ENCODE data around the gene BST2. TPM values are rescaled to one million over a fixed set of nuclear protein-coding genes. Genes with fewer than 3 reads are reported as not detected.
"Not testable (repeated sequence)": the region's sequence is repeated elsewhere in the genome, so short reads cannot be mapped to it uniquely, and the experiment has no call there.

Gene BST2
- total RNA-seq, 1 donor from 2014 or later, result 18.6 TPM

- TF ChIP-seq CTCF (conservative IDR thresholded peaks at IDR 0.05; ENCODE audit: low read depth, low read length), result no peak
- H3K4me3 ChIP-seq (ENCODE audit: low read depth, low read length), result no peak overlapping the region
- DNase-seq (ENCODE audit: low read depth), result no peak
These were observed 35.3 kb downstream of the BST2 start for GRCh38 chr19:17370026-17370587.

GRCh38 chr19:17365361-17365760, 40.1 kb downstream of the BST2 start:
- no peak for DNase-seq (ENCODE audit: low read depth)
- H3K4me3 ChIP-seq (ENCODE audit: low read depth, low read length), result no peak overlapping the region
- TF ChIP-seq CTCF (conservative IDR thresholded peaks at IDR 0.05; ENCODE audit: low read depth, low read length), result no peak

- H3K4me3 ChIP-seq (ENCODE audit: low read depth, low read length), result not testable (repeated sequence)
These were observed 41.4 kb downstream of the BST2 start for GRCh38 chr19:17363852-17364605.

GRCh38 chr19:17359905-17360800, 45.3 kb downstream of the BST2 start:
- TF ChIP-seq CTCF (conservative IDR thresholded peaks at IDR 0.05; ENCODE audit: low read depth, low read length), result no peak
- H3K4me3 ChIP-seq (ENCODE audit: low read depth, low read length), result no peak overlapping the region
- DNase-seq (ENCODE audit: low read depth), result no peak

More at GRCh38 chr19:17363852-17364605, 41.4 kb downstream of the BST2 start:
- DNase-seq (ENCODE audit: low read depth), result not testable (repeated sequence)

GRCh38 chr19:17358395-17358794, 47.0 kb downstream of the BST2 start:
- TF ChIP-seq CTCF (conservative IDR thresholded peaks at IDR 0.05; ENCODE audit: low read depth, low read length), result no peak
- DNase-seq (ENCODE audit: low read depth), result no peak
- H3K4me3 ChIP-seq (ENCODE audit: low read depth, low read length), result no peak overlapping the region

- DNase-seq (ENCODE audit: low read depth), result no peak
- H3K4me3 ChIP-seq (ENCODE audit: low read depth, low read length), result no peak overlapping the region
- no peak for TF ChIP-seq CTCF (conservative IDR thresholded peaks at IDR 0.05; ENCODE audit: low read depth, low read length)
These were observed 47.7 kb downstream of the BST2 start for GRCh38 chr19:17357724-17358123.

- DNase-seq (ENCODE audit: low read depth), result no peak
- no peak for TF ChIP-seq CTCF (conservative IDR thresholded peaks at IDR 0.05; ENCODE audit: low read depth, low read length)
- H3K4me3 ChIP-seq (ENCODE audit: low read depth, low read length), result no peak overlapping the region
These were observed 48.3 kb downstream of the BST2 start for GRCh38 chr19:17357078-17357666.
